Lower leg skin (tissue), 3 donors: ENCODE measurements around the gene DLG3.

ENCODE experiments used
- CTCF ChIP-seq, 3 donors: fragments of 450-650 bp; IDR thresholded peaks; one replicate each; pipeline ENCODE4 v1.5.1; 2016; ENCODE audit warnings: antibody characterized with exemption in 3 of 3, mild to moderate bottlenecking in 3 of 3, moderate library complexity in 2 of 3
- POLR2A ChIP-seq, 2 donors: fragments of 450-650 bp; IDR thresholded peaks; one replicate each; pipeline ENCODE4 v1.6.1; 2016 to 2017; ENCODE audit warnings: antibody characterized with exemption in 2 of 2, mild to moderate bottlenecking in 1 of 2, moderate library complexity in 1 of 2

- TF ChIP-seq CTCF (IDR thresholded peaks at IDR 0.05) (peak in 1 of 3 donors; percentile 50), POLR2A (IDR thresholded peaks at IDR 0.05) (no peak)
These were observed 10.1 kb downstream of the DLG3 start for GRCh38 chrX:70454441-70455365.
